ENCODE measurements around the gene MS4A14. TPM values are rescaled to one million over a fixed set of nuclear protein-coding genes. Genes with fewer than 3 reads are reported as not detected.

MS4A14 gene
- total and polyA plus RNA-seq, 2 experiments from 2014 or later = not detected

- no peak overlapping the region for H2AFZ ChIP-seq
- no peaks in the 10 kb centered on the region for H4K20me1 ChIP-seq (ENCODE audit: insufficient read depth)
- no peaks in the 10 kb centered on the region for H3F3A ChIP-seq (ENCODE audit: insufficient read depth)
- WGBS, 2 experiments (ENCODE audit: low coverage in 1 of 2, low lambda C conversion rate in 2 of 2, missing lambda C conversion rate in 2 of 2) = 21 to 24% methylated on average over 2 of the region's 2 CpGs
- H3K9me3 ChIP-seq (ENCODE audit: low read depth) = no peaks in the 10 kb centered on the region
- H3K9ac ChIP-seq = no peak overlapping the region
- H3K9me2 ChIP-seq (ENCODE audit: insufficient read depth) = no peaks in the 10 kb centered on the region
- H3K4me3 ChIP-seq = no peak overlapping the region
- H3K79me2 ChIP-seq (ENCODE audit: insufficient read depth) = no peaks in the 10 kb centered on the region
- in situ Hi-C loops (cut with MboI) = no loop called here
- no peaks in the 10 kb centered on the region for H3K27me3 ChIP-seq (replicated peaks; ENCODE audit: insufficient read depth)
- no peaks in the 10 kb centered on the region for H3K36me3 ChIP-seq (ENCODE audit: low read depth)
- H3K4me2 ChIP-seq (ENCODE audit: unreplicated experiment) = no peak overlapping the region
- H3K4me1 ChIP-seq (ENCODE audit: insufficient read depth) = no peaks in the 10 kb centered on the region
- H3K27ac ChIP-seq = no peak overlapping the region
- TF ChIP-seq EZH2 (IDR thresholded peaks at IDR 0.05; ENCODE audit: insufficient read depth, poor library complexity, severe bottlenecking) (no peak), EZH2phosphoT487 (IDR thresholded peaks at IDR 0.05; ENCODE audit: insufficient read depth, low read depth) (no peak)
- no peak for DNase-seq
These were observed 3.9 kb upstream of the MS4A14 start for GRCh38 chr11:60392361-60392760.

DNA sequence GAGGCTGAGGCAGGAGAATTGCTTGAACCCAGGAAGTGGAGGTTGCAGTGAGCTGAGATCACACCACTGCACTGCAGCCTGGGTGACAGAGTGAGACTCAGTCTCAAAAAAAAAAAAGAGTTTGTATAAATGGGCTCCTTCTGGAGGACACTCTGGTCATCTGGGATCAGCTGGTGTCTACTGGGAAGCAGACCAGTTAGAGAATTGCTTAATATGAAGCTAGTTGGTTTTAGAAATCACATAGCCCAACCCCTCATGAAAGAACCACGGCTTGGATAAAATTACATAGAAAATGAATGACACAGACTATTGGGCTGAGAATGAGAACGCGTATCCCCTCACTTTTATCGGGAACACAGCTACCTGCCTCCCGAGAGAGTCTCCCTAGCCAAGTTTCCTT lies 3.2 kb upstream of the MS4A14 start:
- H3K27me3 ChIP-seq (replicated peaks; ENCODE audit: insufficient read depth) = no peaks in the 10 kb centered on the region
- H2AFZ ChIP-seq = no peak overlapping the region
- in situ Hi-C loops (cut with MboI) = no loop called here
- H3K36me3 ChIP-seq (ENCODE audit: low read depth) = no peaks in the 10 kb centered on the region
- TF ChIP-seq EZH2 (IDR thresholded peaks at IDR 0.05; ENCODE audit: insufficient read depth, poor library complexity, severe bottlenecking) = no peak
- no peak for TF ChIP-seq EZH2phosphoT487 (IDR thresholded peaks at IDR 0.05; ENCODE audit: insufficient read depth, low read depth)
- 41 to 49% methylated on average over 5 of the region's 5 CpGs for WGBS, 2 experiments (ENCODE audit: low coverage in 1 of 2, low lambda C conversion rate in 2 of 2, missing lambda C conversion rate in 2 of 2)
- H3K27ac ChIP-seq = no peak overlapping the region
- DNase-seq = no peak
- H3F3A ChIP-seq (ENCODE audit: insufficient read depth) = no peaks in the 10 kb centered on the region
- no peaks in the 10 kb centered on the region for H3K4me1 ChIP-seq (ENCODE audit: insufficient read depth)
- H4K20me1 ChIP-seq (ENCODE audit: insufficient read depth) = no peaks in the 10 kb centered on the region
- no peaks in the 10 kb centered on the region for H3K79me2 ChIP-seq (ENCODE audit: insufficient read depth)
- H3K9me2 ChIP-seq (ENCODE audit: insufficient read depth) = no peaks in the 10 kb centered on the region
- no peak overlapping the region for H3K9ac ChIP-seq
- H3K9me3 ChIP-seq (ENCODE audit: low read depth) = no peaks in the 10 kb centered on the region
- no peak overlapping the region for H3K4me3 ChIP-seq
- no peak overlapping the region for H3K4me2 ChIP-seq (ENCODE audit: unreplicated experiment)

DNA sequence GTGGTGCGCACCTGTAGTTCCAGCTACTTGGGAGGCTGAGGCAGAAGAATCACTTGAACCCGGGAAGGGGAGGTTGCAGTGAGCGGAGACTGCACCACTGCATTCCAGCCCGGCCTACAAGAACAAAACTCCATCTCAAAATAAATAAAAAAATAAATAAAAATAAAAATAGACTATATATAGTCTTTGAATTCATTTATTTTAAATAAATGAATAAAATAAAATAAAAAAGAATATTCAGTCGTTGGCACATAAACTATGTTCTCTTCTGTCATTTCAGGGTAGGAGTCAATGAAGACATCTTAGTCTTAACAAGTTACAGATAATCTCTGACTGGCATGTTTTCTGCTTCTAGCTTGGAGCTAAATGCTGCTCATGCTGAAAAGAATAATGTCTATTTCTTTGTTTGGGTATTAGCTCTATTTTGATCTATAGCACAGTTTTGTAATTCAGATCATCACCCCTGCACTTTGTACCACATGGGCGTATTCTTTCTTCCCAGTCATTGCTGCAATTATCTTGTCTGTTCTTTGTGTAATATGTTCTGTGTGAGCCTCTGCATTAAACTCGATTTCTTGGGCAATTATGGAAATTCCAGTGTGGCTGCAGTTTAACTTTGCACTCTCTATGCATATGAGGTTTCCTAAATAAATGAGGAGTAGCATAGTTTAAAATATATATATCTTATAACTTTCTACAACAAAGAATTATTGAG lies 1.4 kb upstream of the MS4A14 start:
- H3K9me3 ChIP-seq (ENCODE audit: low read depth) = no peaks in the 10 kb centered on the region
- H3K9me2 ChIP-seq (ENCODE audit: insufficient read depth) = no peaks in the 10 kb centered on the region
- no peaks in the 10 kb centered on the region for H4K20me1 ChIP-seq (ENCODE audit: insufficient read depth)
- no peaks in the 10 kb centered on the region for H3F3A ChIP-seq (ENCODE audit: insufficient read depth)
- in situ Hi-C loops (cut with MboI) = no loop called here
- 24 to 30% methylated on average over 7 of the region's 7 CpGs for WGBS, 2 experiments (ENCODE audit: low coverage in 1 of 2, low lambda C conversion rate in 2 of 2, missing lambda C conversion rate in 2 of 2)
- TF ChIP-seq EZH2 (IDR thresholded peaks at IDR 0.05; ENCODE audit: insufficient read depth, poor library complexity, severe bottlenecking) (no peak), EZH2phosphoT487 (IDR thresholded peaks at IDR 0.05; ENCODE audit: insufficient read depth, low read depth) (no peak)
- no peaks in the 10 kb centered on the region for H3K36me3 ChIP-seq (ENCODE audit: low read depth)
- no peak overlapping the region for H3K4me3 ChIP-seq
- no peaks in the 10 kb centered on the region for H3K27me3 ChIP-seq (replicated peaks; ENCODE audit: insufficient read depth)
- no peak overlapping the region for H2AFZ ChIP-seq
- no peak overlapping the region for H3K9ac ChIP-seq
- no peak overlapping the region for H3K27ac ChIP-seq
- no peak for DNase-seq
- H3K4me1 ChIP-seq (ENCODE audit: insufficient read depth) = no peaks in the 10 kb centered on the region
- no peaks in the 10 kb centered on the region for H3K79me2 ChIP-seq (ENCODE audit: insufficient read depth)
- no peak overlapping the region for H3K4me2 ChIP-seq (ENCODE audit: unreplicated experiment)

DNA sequence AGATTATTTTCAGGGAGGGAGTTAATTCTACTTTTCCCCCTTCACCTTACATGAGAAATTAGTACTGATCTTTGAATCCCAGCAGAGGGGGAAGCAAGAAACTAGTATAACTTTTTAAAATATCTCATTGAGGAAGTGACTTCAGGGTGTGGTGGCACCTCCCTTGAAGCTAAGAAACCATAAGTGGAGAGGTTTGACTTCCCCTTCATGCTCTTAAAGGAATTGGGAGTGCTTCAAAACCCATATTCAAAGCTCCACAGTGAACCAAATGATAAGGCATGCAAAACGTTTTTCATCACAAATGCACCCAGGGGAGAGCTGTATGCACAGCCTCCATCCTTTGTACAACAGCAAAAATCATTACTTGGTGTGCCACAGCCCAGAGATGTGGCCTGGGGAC lies 540 bp downstream of the MS4A14 start:
- no peaks in the 10 kb centered on the region for H3K4me1 ChIP-seq (ENCODE audit: insufficient read depth)
- TF ChIP-seq EZH2phosphoT487 (IDR thresholded peaks at IDR 0.05; ENCODE audit: insufficient read depth, low read depth) = no peak
- TF ChIP-seq EZH2 (IDR thresholded peaks at IDR 0.05; ENCODE audit: insufficient read depth, poor library complexity, severe bottlenecking) = no peak
- H3K4me3 ChIP-seq = no peak overlapping the region
- no peaks in the 10 kb centered on the region for H3K9me2 ChIP-seq (ENCODE audit: insufficient read depth)
- H3F3A ChIP-seq (ENCODE audit: insufficient read depth) = no peaks in the 10 kb centered on the region
- WGBS, 2 experiments (ENCODE audit: low coverage in 1 of 2, low lambda C conversion rate in 2 of 2, missing lambda C conversion rate in 2 of 2) = 0 to 8% methylated on average over 1 of the region's 1 CpG
- DNase-seq = no peak
- no peak overlapping the region for H3K27ac ChIP-seq
- H2AFZ ChIP-seq = no peak overlapping the region
- no peak overlapping the region for H3K4me2 ChIP-seq (ENCODE audit: unreplicated experiment)
- no peaks in the 10 kb centered on the region for H3K36me3 ChIP-seq (ENCODE audit: low read depth)
- no peak overlapping the region for H3K9ac ChIP-seq
- H3K9me3 ChIP-seq (ENCODE audit: low read depth) = no peaks in the 10 kb centered on the region
- H4K20me1 ChIP-seq (ENCODE audit: insufficient read depth) = no peaks in the 10 kb centered on the region
- in situ Hi-C loops (cut with MboI) = no loop called here
- no peaks in the 10 kb centered on the region for H3K27me3 ChIP-seq (replicated peaks; ENCODE audit: insufficient read depth)
- H3K79me2 ChIP-seq (ENCODE audit: insufficient read depth) = no peaks in the 10 kb centered on the region
